ENCODE data around the gene SAMM50. TPM values are rescaled to one million over a fixed set of nuclear protein-coding genes. Genes with fewer than 3 reads are reported as not detected.

The SAMM50 gene
- total RNA-seq, 2 donors from 2014 or later, result 37.6 to 43.0 TPM

- DNase-seq (no peak), ATAC-seq (replicated peaks in 1 of 2) (no peak)
- Mint-ChIP-seq H3K27me3 (ENCODE audit: low read depth) (peaks cover 11% of the 10 kb centered on the region), H3K4me1 (ENCODE audit: low read depth) (peaks cover 4% of the 10 kb centered on the region), H3K27ac (no peak overlapping the region), H3K36me3 (ENCODE audit: insufficient read depth in 2 of 2) (peaks cover 0 to 3% of the 10 kb centered on the region in 2 donors), H3K9me3 (no peaks in the 10 kb centered on the region), H3K4me3 (peak overlapping the region in 1 of 2 donors; percentile 87)
Measured at GRCh38 chr22:43925433-43926348, 29.6 kb upstream of the SAMM50 start.

- peaks cover 4% of the 10 kb centered on the region for H3K4me1 Mint-ChIP-seq (ENCODE audit: low read depth)
- no peak overlapping the region for H3K4me3 Mint-ChIP-seq
- peaks cover 0 to 3% of the 10 kb centered on the region in 2 donors for H3K36me3 Mint-ChIP-seq (ENCODE audit: insufficient read depth in 2 of 2)
- no peaks in the 10 kb centered on the region for H3K9me3 Mint-ChIP-seq
- peaks cover 11% of the 10 kb centered on the region for H3K27me3 Mint-ChIP-seq (ENCODE audit: low read depth)
- H3K27ac Mint-ChIP-seq, result no peak overlapping the region
- ATAC-seq (replicated peaks in 1 of 2) (no peak), DNase-seq (no peak)
Measured at GRCh38 chr22:43926349-43926710, 28.9 kb upstream of the SAMM50 start.

- Mint-ChIP-seq H3K27ac (no peak overlapping the region), H3K4me1 (ENCODE audit: low read depth) (no peaks in the 10 kb centered on the region), H3K27me3 (ENCODE audit: low read depth) (peaks cover 11% of the 10 kb centered on the region), H3K4me3 (no peak overlapping the region), H3K36me3 (ENCODE audit: insufficient read depth in 2 of 2) (no peaks in the 10 kb centered on the region), H3K9me3 (no peaks in the 10 kb centered on the region)
- DNase-seq (no peak), ATAC-seq (replicated peaks in 1 of 2) (no peak)
Measured at GRCh38 chr22:43928468-43928867, 26.8 kb upstream of the SAMM50 start.

- ATAC-seq (replicated peaks in 1 of 2), result no peak
- DNase-seq, result no peak
- Mint-ChIP-seq H3K27ac (no peak overlapping the region), H3K36me3 (ENCODE audit: insufficient read depth in 2 of 2) (no peaks in the 10 kb centered on the region), H3K4me1 (ENCODE audit: low read depth) (no peaks in the 10 kb centered on the region), H3K9me3 (no peaks in the 10 kb centered on the region), H3K4me3 (no peak overlapping the region), H3K27me3 (ENCODE audit: low read depth) (peaks cover 11% of the 10 kb centered on the region)
Measured at GRCh38 chr22:43928908-43929307, 26.3 kb upstream of the SAMM50 start.

- Mint-ChIP-seq H3K27ac (no peak overlapping the region), H3K4me3 (no peak overlapping the region), H3K4me1 (ENCODE audit: low read depth) (no peaks in the 10 kb centered on the region), H3K36me3 (ENCODE audit: insufficient read depth in 2 of 2) (no peaks in the 10 kb centered on the region), H3K9me3 (no peaks in the 10 kb centered on the region), H3K27me3 (ENCODE audit: low read depth) (no peaks in the 10 kb centered on the region)
- no peak for ATAC-seq (replicated peaks in 1 of 2)
- DNase-seq, result no peak
Measured at GRCh38 chr22:43931771-43932170, 23.5 kb upstream of the SAMM50 start.

- Mint-ChIP-seq H3K27ac (no peak overlapping the region), H3K9me3 (peaks cover 0 to 2% of the 10 kb centered on the region in 2 donors), H3K36me3 (ENCODE audit: insufficient read depth in 2 of 2) (no peaks in the 10 kb centered on the region), H3K4me1 (ENCODE audit: low read depth) (peaks cover 6% of the 10 kb centered on the region), H3K27me3 (ENCODE audit: low read depth) (peaks cover 22% of the 10 kb centered on the region), H3K4me3 (no peak overlapping the region)
- no peak for DNase-seq
- no peak for ATAC-seq (replicated peaks in 1 of 2)
Measured at GRCh38 chr22:43941449-43941848, 13.8 kb upstream of the SAMM50 start.

- DNase-seq, result no peak
- H3K4me3 Mint-ChIP-seq, result no peak overlapping the region
- no peak for ATAC-seq (replicated peaks in 1 of 2)
- peaks cover 22% of the 10 kb centered on the region for H3K27me3 Mint-ChIP-seq (ENCODE audit: low read depth)
- H3K36me3 Mint-ChIP-seq (ENCODE audit: insufficient read depth in 2 of 2), result no peaks in the 10 kb centered on the region
- H3K4me1 Mint-ChIP-seq (ENCODE audit: low read depth), result peaks cover 6% of the 10 kb centered on the region
- H3K9me3 Mint-ChIP-seq, result no peaks in the 10 kb centered on the region
- no peak overlapping the region for H3K27ac Mint-ChIP-seq
Measured at GRCh38 chr22:43944670-43945430, 10.4 kb upstream of the SAMM50 start.

GRCh38 chr22:43945632-43946383 is 9.4 kb upstream of the SAMM50 start:
- peaks cover 22% of the 10 kb centered on the region for H3K27me3 Mint-ChIP-seq (ENCODE audit: low read depth)
- ATAC-seq (replicated peaks in 1 of 2) (peak; percentile 96 to 97), DNase-seq (peak; percentile 70 to 74)
- no peak overlapping the region for H3K27ac Mint-ChIP-seq
- H3K4me3 Mint-ChIP-seq, result no peak overlapping the region
- no peaks in the 10 kb centered on the region for H3K9me3 Mint-ChIP-seq
- no peaks in the 10 kb centered on the region for H3K36me3 Mint-ChIP-seq (ENCODE audit: insufficient read depth in 2 of 2)
- peaks cover 6% of the 10 kb centered on the region for H3K4me1 Mint-ChIP-seq (ENCODE audit: low read depth)

- peaks cover 22% of the 10 kb centered on the region for H3K27me3 Mint-ChIP-seq (ENCODE audit: low read depth)
- H3K36me3 Mint-ChIP-seq (ENCODE audit: insufficient read depth in 2 of 2), result no peaks in the 10 kb centered on the region
- no peak for DNase-seq
- peak; percentile 15 to 25 for ATAC-seq (replicated peaks in 1 of 2)
- peaks cover 6% of the 10 kb centered on the region for H3K4me1 Mint-ChIP-seq (ENCODE audit: low read depth)
- H3K4me3 Mint-ChIP-seq, result no peak overlapping the region
- no peak overlapping the region for H3K27ac Mint-ChIP-seq
- no peaks in the 10 kb centered on the region for H3K9me3 Mint-ChIP-seq
Measured at GRCh38 chr22:43946384-43946667, 8.9 kb upstream of the SAMM50 start.

GRCh38 chr22:43948836-43949406 is 6.3 kb upstream of the SAMM50 start:
- ATAC-seq (replicated peaks in 1 of 2), result no peak
- Mint-ChIP-seq H3K4me1 (ENCODE audit: low read depth) (peaks cover 13% of the 10 kb centered on the region), H3K9me3 (no peaks in the 10 kb centered on the region), H3K36me3 (ENCODE audit: insufficient read depth in 2 of 2) (no peaks in the 10 kb centered on the region), H3K27me3 (ENCODE audit: low read depth) (peaks cover 4% of the 10 kb centered on the region), H3K27ac (no peak overlapping the region), H3K4me3 (no peak overlapping the region)
- DNase-seq, result no peak

- Mint-ChIP-seq H3K27me3 (ENCODE audit: low read depth) (no peaks in the 10 kb centered on the region), H3K27ac (no peak overlapping the region), H3K4me3 (no peak overlapping the region), H3K36me3 (ENCODE audit: insufficient read depth in 2 of 2) (peaks cover 2 to 3% of the 10 kb centered on the region in 2 donors), H3K4me1 (ENCODE audit: low read depth) (peaks cover 21% of the 10 kb centered on the region), H3K9me3 (no peaks in the 10 kb centered on the region)
- ATAC-seq (replicated peaks in 1 of 2), result no peak
- no peak for DNase-seq
Measured at GRCh38 chr22:43951391-43951790, 3.9 kb upstream of the SAMM50 start.

- ATAC-seq (replicated peaks in 1 of 2) (no peak), DNase-seq (no peak)
- no peaks in the 10 kb centered on the region for H3K9me3 Mint-ChIP-seq
- no peak overlapping the region for H3K4me3 Mint-ChIP-seq
- H3K4me1 Mint-ChIP-seq (ENCODE audit: low read depth), result peaks cover 26% of the 10 kb centered on the region
- H3K36me3 Mint-ChIP-seq (ENCODE audit: insufficient read depth in 2 of 2), result peaks cover 2 to 3% of the 10 kb centered on the region in 2 donors
- H3K27ac Mint-ChIP-seq, result no peak overlapping the region
- H3K27me3 Mint-ChIP-seq (ENCODE audit: low read depth), result no peaks in the 10 kb centered on the region
Measured at GRCh38 chr22:43951966-43952365, 3.3 kb upstream of the SAMM50 start.

Data from activated T-cell treated with anti-CD3 and anti-CD28 coated beads, Interleukin-2, amount 50 U/mL, for 72 hours (primary cell).